Sigmoid colon (tissue), 3 donors: ENCODE data around the gene FAR1.

Source experiments
- CTCF ChIP-seq, 4 experiments: fragments of 450-650 bp in 3 of 4; fragments of 200-600 bp in 1 of 4; IDR thresholded peaks; one replicate each; pipeline ENCODE4 v1.5.1; 2016 to 2019; ENCODE audit warnings: antibody characterized with exemption in 4 of 4, mild to moderate bottlenecking in 3 of 4, moderate library complexity in 2 of 4
- POLR2A ChIP-seq, 2 donors: fragments of 450-650 bp; IDR thresholded peaks; one replicate each; pipeline ENCODE4 v1.6.1; 2016; ENCODE audit warnings: antibody characterized with exemption in 2 of 2, mild to moderate bottlenecking in 2 of 2, moderate library complexity in 2 of 2

DNA sequence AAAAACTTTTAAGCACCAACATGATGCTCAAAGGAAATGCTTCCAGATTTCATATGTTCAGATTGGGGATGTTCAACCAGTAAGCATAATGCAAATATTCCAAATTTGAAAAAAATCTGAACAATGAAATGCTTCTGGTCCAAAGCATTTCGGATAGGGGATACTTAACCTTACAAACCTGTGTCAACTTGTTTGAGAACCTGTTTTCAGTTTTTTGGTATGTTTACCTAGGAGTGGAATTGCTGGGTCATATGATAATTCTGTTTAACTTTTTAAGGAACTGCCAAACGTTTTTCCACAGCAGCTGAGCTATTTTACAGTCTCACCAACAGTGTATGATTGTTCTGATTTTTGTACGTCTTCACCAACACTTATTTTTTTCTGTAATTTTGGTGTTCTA lies 23.7 kb downstream of the FAR1 start:
- TF ChIP-seq POLR2A (IDR thresholded peaks at IDR 0.05) = no peak
- no peak for TF ChIP-seq CTCF (IDR thresholded peaks at IDR 0.05)
